Kidney capillary endothelial cell (primary cell): ENCODE measurements around the gene FKBP9.
A peak's percentile ranks its signal among the peaks of the same experiment; 100 is the strongest.
"Not testable (repeated sequence)": the region's sequence is repeated elsewhere in the genome, so short reads cannot be mapped to it uniquely, and the experiment has no call there.

Source experiments
- DNase-seq: peaks from one replicate; pipeline ENCODE4 v3.0.0-alpha.2; 2018; ENCODE audit warnings: low spot score

The FKBP9 gene

GRCh38 chr7:33005690-33006089, 48.5 kb downstream of the FKBP9 start:
- not testable (repeated sequence) for DNase-seq

DNA sequence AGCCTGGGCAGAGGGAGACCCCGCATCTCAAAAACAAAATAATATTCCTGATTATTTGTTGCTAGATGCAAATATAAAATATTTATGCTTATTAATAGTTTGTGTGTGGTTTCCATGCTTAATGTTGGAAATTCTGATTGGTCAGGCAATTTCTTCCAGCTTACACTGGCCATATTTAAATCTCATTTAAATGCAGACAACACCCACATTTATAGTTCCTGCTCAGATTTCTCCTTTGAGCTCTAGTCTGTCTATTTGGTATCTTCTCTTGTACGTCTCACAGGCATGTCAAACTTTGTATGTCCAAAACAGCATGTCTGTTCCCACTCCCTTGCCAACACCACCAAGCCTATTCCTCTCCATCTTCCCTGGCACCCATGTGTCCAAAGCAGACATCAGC, 52.5 kb downstream of the FKBP9 start:
- DNase-seq, result no peak

- no peak for DNase-seq
Measured at GRCh38 chr7:33012364-33012763, 55.1 kb downstream of the FKBP9 start.

- no peak for DNase-seq
Measured at GRCh38 chr7:33024189-33024757, 67.0 kb downstream of the FKBP9 start.

GRCh38 chr7:33035776-33036175, 78.5 kb downstream of the FKBP9 start:
- no peak for DNase-seq

DNA sequence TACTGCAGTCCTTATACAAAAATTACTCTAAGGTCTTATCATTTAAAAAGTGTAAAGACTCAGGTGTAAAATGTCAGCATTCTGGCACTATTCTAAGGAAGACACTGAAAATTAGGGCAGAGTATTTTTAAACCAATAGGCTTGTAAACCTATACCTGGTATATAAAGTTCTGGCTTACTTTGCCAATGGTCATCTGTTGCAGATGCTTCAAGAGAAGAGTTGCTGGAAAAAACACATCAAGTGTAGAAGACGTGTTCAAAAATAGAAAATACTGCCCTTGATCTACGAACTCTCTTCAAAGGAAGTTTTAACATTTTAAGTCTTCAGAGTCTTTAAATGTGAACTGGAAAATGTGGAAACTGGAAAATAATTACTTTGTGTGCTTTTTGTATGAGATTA, 81.4 kb downstream of the FKBP9 start:
- no peak for DNase-seq

DNA sequence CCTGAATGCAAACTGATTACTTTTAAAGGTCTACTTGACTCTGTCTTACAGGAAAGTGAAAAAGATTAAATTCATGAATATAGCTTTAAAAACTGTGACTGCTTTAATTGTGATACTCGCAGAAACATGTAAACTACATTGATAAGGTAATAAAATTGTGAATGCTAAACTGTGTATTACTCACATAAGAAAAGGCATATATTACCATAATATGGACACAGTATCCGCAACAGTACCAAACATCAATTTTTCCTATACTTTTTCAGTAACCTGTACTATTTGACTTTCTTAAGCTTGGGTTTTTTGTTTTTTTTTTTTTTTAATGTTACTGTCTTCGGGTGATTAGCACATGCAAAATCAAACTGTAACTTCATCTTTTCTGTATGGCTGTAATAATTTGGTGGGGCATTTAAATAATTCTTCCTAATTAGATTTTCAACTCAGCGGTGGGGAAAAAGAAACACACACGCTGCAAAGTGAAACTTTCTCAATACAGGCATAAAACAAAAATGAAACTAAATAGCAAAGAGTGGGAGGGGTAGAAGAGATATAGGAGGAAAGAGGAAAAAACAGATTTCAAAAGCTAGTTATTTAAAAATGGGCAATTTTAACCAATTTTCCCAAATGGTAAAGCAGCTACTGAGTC, 82.1 kb downstream of the FKBP9 start:
- no peak for DNase-seq

DNA sequence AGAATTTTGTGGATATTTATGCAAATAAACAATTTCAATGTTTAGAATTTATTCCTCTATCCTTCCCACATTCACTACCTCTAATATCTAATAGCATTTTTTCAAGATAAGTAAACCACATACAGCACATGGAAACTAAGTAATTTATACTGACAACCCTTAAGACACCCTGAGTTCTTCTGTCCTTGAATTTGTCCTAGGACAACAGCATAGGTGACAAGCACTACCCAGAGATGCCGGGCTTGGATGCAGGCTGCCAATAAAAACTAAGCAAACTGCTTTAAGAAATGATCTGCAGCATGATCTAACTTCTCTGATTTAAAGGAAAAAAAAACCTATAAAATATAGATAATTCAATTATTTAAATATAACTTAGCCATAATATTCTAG, 82.7 kb downstream of the FKBP9 start:
- no peak for DNase-seq

- no peak for DNase-seq
Measured at GRCh38 chr7:33040803-33041516, 83.7 kb downstream of the FKBP9 start.

GRCh38 chr7:33041631-33042428, 84.6 kb downstream of the FKBP9 start:
- DNase-seq, result no peak

- DNase-seq, result no peak
Measured at GRCh38 chr7:33043501-33044400, 86.5 kb downstream of the FKBP9 start.

- DNase-seq, result no peak
Measured at GRCh38 chr7:33044401-33044718, 87.1 kb downstream of the FKBP9 start.

DNA sequence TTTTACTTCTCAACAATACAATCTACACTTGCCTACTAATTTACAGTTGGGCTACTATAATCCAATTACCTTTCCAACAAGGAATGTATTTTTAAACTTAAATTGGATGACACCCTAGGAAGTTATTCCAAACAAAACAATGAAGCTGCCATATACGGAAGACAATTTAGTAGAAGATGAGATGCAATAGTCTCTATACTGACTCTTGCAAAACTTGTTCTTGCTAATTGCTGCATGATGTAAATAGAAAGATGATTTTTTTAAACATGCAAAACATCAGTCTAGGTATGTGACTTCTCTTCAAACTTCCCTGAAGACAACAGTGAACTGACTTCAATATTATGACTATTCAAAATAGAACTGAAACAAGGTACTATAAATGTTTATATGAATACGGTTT, 87.7 kb downstream of the FKBP9 start:
- DNase-seq, result no peak

GRCh38 chr7:33048257-33048656, 91.0 kb downstream of the FKBP9 start:
- no peak for DNase-seq

GRCh38 chr7:33048704-33049103, 91.5 kb downstream of the FKBP9 start:
- no peak for DNase-seq

DNA sequence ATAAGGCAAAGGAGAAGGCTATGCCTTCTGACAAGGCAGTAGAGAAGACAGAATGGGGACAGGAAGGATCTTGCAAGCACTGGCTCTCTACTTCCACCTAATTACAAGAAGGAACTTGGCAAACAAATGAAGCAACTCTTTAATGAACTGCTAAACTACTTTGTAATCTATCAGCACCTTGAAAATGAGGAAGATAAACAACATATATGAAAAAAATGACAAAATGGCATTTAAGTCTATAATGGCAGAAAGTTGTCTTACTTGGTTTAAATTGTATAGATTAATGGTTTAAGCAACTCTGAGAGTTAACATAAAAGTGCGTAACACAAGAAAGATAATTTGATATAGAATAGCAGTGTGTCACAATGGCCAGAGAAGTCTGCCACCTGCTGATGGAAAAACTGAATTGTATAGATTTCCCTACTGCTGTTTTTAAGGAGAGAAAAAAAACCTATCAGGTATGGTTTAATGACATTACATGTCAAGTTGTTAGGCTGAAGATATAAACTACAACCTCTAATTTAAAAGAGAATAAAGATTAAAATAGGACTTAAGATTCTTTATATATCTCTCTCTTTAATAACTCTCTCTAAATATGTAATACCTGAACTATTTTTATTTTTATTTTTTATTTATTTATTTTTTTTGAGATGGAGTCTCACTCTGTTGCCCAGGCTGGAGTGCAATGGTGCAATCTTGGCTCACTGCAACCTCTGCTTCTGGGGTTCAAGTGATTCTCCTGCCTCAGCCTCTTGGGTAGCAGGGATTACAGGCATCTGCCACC, 93.5 kb downstream of the FKBP9 start:
- peak; percentile 46 for DNase-seq

DNA sequence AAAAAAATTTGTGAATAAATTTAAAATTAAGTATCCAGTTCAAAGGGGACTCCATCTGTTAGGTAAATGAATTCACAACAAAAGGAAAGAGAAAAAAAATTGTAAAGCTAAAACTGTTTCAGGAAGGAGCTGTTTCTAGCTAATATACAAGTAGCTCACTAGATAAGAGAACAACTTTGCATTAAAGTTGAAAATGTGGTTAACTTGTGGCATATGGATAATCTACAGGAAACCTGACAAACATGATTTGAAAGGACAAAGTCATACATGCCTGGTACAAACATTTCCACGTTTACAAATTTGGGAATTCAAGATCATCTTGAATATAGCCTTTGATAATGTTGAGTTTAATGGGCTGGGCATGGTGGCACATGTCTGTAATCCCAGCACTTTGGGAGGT, 96.5 kb downstream of the FKBP9 start:
- no peak for DNase-seq

DNA sequence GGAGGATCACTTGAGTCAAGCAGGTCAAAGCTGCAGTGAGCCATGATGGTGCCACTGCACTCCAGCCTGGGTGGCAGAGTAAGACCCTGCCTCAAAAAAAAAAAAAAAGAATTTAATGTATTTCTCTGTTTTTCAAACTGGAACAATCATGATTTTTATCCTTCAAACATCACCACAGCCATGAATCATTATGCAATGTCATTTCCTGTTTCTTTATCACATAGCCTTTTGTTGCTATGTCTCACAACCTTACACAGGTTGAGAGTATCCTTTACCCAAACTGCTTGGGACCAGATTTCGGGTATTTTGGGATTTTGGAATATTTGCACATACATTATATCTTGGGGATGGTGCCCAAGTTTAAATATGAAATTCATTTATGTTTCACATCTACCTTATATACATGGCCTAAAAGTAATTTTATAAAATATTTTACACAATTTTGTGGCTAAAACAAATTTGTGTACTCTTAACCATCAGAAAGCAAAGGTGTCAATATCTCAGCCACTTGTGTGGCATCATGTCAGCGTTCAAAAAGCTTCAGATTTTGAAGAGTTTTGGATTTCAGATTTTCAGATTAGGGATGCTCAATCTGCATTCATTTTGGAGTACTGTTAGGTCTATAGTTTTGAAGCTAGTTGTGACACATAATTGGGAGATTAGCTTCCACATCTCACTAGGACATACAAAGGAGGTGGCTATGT, 97.2 kb downstream of the FKBP9 start:
- peak; percentile 40 for DNase-seq

- DNase-seq, result no peak
Measured at GRCh38 chr7:33055158-33055557, 97.9 kb downstream of the FKBP9 start.
